HEK293T (cell line): ENCODE measurements around the gene ANKRD24.
"Not testable (repeated sequence)": the region's sequence is repeated elsewhere in the genome, so short reads cannot be mapped to it uniquely, and the experiment has no call there.

ENCODE experiments used
- ELF4 ChIP-seq: fragments of 450-650 bp; IDR thresholded peaks from 2 replicates; pipeline ENCODE4 v1.6.1; 2017; ENCODE audit warnings: antibody characterized with exemption
- FOXA1 ChIP-seq: fragments of 450-650 bp; IDR thresholded peaks from 2 replicates; pipeline ENCODE4 v1.6.1; 2016; ENCODE audit warnings: mild to moderate bottlenecking
- FOXK2 ChIP-seq: fragments of 450-650 bp; IDR thresholded peaks from 2 replicates; pipeline ENCODE4 v1.6.1; 2016; ENCODE audit warnings: mild to moderate bottlenecking
- FOXM1 ChIP-seq: fragments of 450-650 bp; IDR thresholded peaks from 2 replicates; pipeline ENCODE4 v1.6.1; 2017; ENCODE audit warnings: mild to moderate bottlenecking, borderline replicate concordance
- PKNOX1 ChIP-seq: fragments of 450-650 bp; IDR thresholded peaks from 2 replicates; pipeline ENCODE4 v1.6.1; 2016
- SP1 ChIP-seq: fragments of 450-650 bp; IDR thresholded peaks from 2 replicates; pipeline ENCODE4 v1.6.1; 2017
- SUZ12 ChIP-seq: fragments of 450-650 bp; IDR thresholded peaks from 2 replicates; pipeline ENCODE4 v1.6.1; 2016; ENCODE audit warnings: mild to moderate bottlenecking
- ZNF384 ChIP-seq: fragments of 450-650 bp; IDR thresholded peaks from 2 replicates; pipeline ENCODE4 v1.6.1; 2016

- not testable (repeated sequence) for TF ChIP-seq SP1, ELF4, FOXK2, FOXM1, PKNOX1, SUZ12, ZNF384, FOXA1
Measured at GRCh38 chr19:4237510-4237909, 55.0 kb downstream of the ANKRD24 start.
